Ishikawa (cell line): Measurements from ENCODE around the gene HMX1.

ENCODE experiments used
- CEBPB ChIP-seq: IDR thresholded peaks from 2 replicates; pipeline ENCODE4 v1.6.1; 2012
- CREB1 ChIP-seq: IDR thresholded peaks from 2 replicates; pipeline ENCODE4 v1.6.1; 2012; ENCODE audit warnings: low read depth
- EP300 ChIP-seq: IDR thresholded peaks from 2 replicates; pipeline ENCODE4 v1.6.1; 2012; ENCODE audit warnings: borderline replicate concordance
- FOXM1 ChIP-seq: IDR thresholded peaks from 2 replicates; pipeline ENCODE4 v1.6.1; 2012; ENCODE audit warnings: low read depth, borderline replicate concordance
- TAF1 ChIP-seq: IDR thresholded peaks from 2 replicates; pipeline ENCODE4 v1.6.1; 2012; ENCODE audit warnings: low read depth, mild to moderate bottlenecking
- YY1 ChIP-seq: IDR thresholded peaks from 2 replicates; pipeline ENCODE4 v1.6.1; 2012; ENCODE audit warnings: low read depth
- TF ChIP-seq, protein P1 (sequence below): IDR thresholded peaks from 2 replicates; pipeline ENCODE4 v1.6.1; 2012
- TF ChIP-seq, protein P2 (sequence below): IDR thresholded peaks from 2 replicates; pipeline ENCODE4 v1.6.1; 2012
- TF ChIP-seq, protein P3 (sequence below): IDR thresholded peaks from 2 replicates; pipeline ENCODE4 v1.6.1; 2012; ENCODE audit warnings: low read depth, mild to moderate bottlenecking

DNA sequence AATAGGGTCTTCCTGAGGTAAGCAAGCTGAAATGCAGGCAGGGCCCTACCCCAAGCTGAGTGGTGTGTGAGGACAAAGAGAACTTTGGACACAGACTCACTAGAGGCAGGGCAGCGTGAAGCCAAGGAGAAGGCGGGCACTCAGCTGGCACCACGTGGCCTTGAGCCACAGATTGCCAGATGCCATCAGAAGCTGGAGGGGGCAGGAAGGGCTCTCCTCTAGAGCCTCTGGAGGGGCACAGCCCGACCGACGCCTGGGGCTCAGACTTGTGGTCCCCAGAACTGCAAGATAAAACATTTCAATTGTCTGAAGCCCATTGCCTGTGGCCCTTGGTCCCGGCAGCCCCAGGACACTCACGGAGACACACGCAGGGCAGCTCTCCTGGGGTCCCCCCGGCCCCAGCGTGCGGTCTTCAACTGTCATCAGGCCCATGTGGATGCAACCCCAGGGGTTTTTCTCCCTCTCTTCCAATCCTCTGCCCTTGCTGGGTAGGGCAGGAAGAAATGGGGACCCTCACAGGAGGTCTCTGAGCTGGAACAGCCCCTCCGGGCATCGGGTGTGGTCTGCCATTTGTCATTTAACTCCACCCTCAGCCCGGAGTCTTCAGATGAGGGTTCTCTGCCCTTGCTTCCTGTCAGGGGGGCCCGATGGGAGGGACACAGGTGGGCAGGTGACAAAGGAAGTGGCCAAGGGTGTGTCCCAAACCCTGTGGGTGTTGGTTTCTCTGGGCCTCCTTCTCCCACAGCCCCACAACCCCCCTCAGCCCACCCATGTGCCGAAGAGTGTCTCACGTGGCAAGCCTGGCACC lies 22.2 kb downstream of the HMX1 start:
- no peak for TF ChIP-seq TAF1
- no peak for TF ChIP-seq FOXM1
- no peak for TF ChIP-seq EP300
- TF ChIP-seq YY1 = no peak
- TF ChIP-seq, protein P1, sequence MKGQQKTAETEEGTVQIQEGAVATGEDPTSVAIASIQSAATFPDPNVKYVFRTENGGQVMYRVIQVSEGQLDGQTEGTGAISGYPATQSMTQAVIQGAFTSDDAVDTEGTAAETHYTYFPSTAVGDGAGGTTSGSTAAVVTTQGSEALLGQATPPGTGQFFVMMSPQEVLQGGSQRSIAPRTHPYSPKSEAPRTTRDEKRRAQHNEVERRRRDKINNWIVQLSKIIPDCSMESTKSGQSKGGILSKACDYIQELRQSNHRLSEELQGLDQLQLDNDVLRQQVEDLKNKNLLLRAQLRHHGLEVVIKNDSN = no peak
- TF ChIP-seq CEBPB = no peak
- TF ChIP-seq, protein P2, sequence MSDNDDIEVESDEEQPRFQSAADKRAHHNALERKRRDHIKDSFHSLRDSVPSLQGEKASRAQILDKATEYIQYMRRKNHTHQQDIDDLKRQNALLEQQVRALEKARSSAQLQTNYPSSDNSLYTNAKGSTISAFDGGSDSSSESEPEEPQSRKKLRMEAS = no peak
- TF ChIP-seq CREB1 = no peak
- TF ChIP-seq, protein P3, sequence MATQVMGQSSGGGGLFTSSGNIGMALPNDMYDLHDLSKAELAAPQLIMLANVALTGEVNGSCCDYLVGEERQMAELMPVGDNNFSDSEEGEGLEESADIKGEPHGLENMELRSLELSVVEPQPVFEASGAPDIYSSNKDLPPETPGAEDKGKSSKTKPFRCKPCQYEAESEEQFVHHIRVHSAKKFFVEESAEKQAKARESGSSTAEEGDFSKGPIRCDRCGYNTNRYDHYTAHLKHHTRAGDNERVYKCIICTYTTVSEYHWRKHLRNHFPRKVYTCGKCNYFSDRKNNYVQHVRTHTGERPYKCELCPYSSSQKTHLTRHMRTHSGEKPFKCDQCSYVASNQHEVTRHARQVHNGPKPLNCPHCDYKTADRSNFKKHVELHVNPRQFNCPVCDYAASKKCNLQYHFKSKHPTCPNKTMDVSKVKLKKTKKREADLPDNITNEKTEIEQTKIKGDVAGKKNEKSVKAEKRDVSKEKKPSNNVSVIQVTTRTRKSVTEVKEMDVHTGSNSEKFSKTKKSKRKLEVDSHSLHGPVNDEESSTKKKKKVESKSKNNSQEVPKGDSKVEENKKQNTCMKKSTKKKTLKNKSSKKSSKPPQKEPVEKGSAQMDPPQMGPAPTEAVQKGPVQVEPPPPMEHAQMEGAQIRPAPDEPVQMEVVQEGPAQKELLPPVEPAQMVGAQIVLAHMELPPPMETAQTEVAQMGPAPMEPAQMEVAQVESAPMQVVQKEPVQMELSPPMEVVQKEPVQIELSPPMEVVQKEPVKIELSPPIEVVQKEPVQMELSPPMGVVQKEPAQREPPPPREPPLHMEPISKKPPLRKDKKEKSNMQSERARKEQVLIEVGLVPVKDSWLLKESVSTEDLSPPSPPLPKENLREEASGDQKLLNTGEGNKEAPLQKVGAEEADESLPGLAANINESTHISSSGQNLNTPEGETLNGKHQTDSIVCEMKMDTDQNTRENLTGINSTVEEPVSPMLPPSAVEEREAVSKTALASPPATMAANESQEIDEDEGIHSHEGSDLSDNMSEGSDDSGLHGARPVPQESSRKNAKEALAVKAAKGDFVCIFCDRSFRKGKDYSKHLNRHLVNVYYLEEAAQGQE = no peak
